Lower leg skin (tissue), 3 donors: ENCODE measurements around the gene CALML6.

ENCODE experiments used
- CTCF ChIP-seq, 3 donors: fragments of 450-650 bp; IDR thresholded peaks; one replicate each; pipeline ENCODE4 v1.5.1; 2016; ENCODE audit warnings: antibody characterized with exemption in 3 of 3, mild to moderate bottlenecking in 3 of 3, moderate library complexity in 2 of 3
- POLR2A ChIP-seq, 2 donors: fragments of 450-650 bp; IDR thresholded peaks; one replicate each; pipeline ENCODE4 v1.6.1; 2016 to 2017; ENCODE audit warnings: antibody characterized with exemption in 2 of 2, mild to moderate bottlenecking in 1 of 2, moderate library complexity in 1 of 2

GRCh38 chr1:1922702-1922955 lies 7.6 kb downstream of the CALML6 start:
- TF ChIP-seq CTCF (IDR thresholded peaks at IDR 0.05) (no peak), POLR2A (IDR thresholded peaks at IDR 0.05) (no peak)
